OCI-LY7 (cell line): ENCODE results near the gene MRNIP.

Experiments
- EZH2phosphoT487 ChIP-seq: fragments of 200-600 bp; sonication (generic); IDR thresholded peaks from 2 replicates; pipeline ENCODE4 v1.6.1; 2018; ENCODE audit warnings: low read depth, borderline replicate concordance, mild to moderate bottlenecking, mixed run types, antibody characterized with exemption, low read length, moderate library complexity, mixed read lengths
- TF ChIP-seq, protein P1 (sequence below): fragments of 200-600 bp; sonication (generic); conservative IDR thresholded peaks from 2 replicates; pipeline ENCODE4 v1.5.1; 2014; ENCODE audit warnings: mild to moderate bottlenecking, antibody characterized with exemption, low read length, moderate library complexity, mixed read lengths

DNA sequence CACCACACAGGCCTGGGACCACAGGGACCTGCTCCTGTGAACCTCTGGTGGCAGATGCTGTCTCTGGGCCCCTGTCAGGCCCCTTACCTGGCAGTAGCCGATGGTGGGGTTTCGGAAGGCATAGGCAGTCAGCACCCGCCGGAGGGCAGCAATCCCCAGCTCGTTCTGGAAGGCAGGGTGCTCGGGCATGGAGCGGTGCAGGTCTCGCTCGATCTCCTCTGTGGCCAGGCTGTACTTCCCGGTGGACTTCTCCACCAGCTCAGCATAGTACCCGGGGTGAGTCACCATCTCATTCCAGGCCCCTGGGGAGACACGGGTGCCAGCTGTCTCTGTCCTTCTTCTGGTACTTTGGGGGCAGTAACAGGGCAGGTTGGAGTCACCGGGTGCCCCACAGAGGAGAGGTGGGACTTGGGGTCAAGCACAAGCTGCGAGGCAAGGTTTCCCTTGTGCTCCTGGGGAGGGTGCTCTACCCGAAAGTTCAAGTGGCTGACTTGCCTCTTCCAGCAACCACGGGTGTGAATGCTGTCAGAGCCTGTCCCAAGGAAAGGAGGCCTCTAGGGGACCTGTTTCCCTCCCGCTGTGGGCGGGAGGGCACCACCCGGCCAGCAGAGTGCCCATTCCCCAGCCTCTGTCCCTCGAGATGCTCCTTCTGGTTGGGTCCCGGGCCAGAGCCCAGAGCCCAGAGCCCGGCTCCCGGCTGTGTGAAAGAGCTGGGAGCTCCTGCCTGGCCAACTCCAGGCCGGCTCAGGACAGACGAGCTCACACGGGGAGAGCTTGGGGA is 19.8 kb upstream of the MRNIP start:
- TF ChIP-seq, protein P1, sequence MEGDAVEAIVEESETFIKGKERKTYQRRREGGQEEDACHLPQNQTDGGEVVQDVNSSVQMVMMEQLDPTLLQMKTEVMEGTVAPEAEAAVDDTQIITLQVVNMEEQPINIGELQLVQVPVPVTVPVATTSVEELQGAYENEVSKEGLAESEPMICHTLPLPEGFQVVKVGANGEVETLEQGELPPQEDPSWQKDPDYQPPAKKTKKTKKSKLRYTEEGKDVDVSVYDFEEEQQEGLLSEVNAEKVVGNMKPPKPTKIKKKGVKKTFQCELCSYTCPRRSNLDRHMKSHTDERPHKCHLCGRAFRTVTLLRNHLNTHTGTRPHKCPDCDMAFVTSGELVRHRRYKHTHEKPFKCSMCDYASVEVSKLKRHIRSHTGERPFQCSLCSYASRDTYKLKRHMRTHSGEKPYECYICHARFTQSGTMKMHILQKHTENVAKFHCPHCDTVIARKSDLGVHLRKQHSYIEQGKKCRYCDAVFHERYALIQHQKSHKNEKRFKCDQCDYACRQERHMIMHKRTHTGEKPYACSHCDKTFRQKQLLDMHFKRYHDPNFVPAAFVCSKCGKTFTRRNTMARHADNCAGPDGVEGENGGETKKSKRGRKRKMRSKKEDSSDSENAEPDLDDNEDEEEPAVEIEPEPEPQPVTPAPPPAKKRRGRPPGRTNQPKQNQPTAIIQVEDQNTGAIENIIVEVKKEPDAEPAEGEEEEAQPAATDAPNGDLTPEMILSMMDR: no peak
- TF ChIP-seq EZH2phosphoT487: no peak
